GM19043 (cell line): ENCODE data around the gene LARGE1.

Experiments
- ATAC-seq: cut with Tn5 transposase; IDR thresholded peaks from one replicate; pipeline ENCODE4 v1.9.1; 2021; ENCODE audit warnings: low read depth; ENCODE audit not compliant: unreplicated experiment

The LARGE1 gene

GRCh38 chr22:33680632-33681031 lies 239.6 kb downstream of the LARGE1 start:
- ATAC-seq = no peak

- ATAC-seq = no peak
Observed at GRCh38 chr22:33678523-33678922, 241.8 kb downstream of the LARGE1 start.

- no peak for ATAC-seq
Observed at GRCh38 chr22:33677536-33677935, 242.7 kb downstream of the LARGE1 start.

- no peak for ATAC-seq
Observed at GRCh38 chr22:33674357-33674756, 245.9 kb downstream of the LARGE1 start.

GRCh38 chr22:33669746-33670145 lies 250.5 kb downstream of the LARGE1 start:
- no peak for ATAC-seq

- ATAC-seq = no peak
Observed at GRCh38 chr22:33666961-33667619, 253.2 kb downstream of the LARGE1 start.

GRCh38 chr22:33666279-33666960 lies 253.9 kb downstream of the LARGE1 start:
- no peak for ATAC-seq

GRCh38 chr22:33659448-33659847 lies 260.8 kb downstream of the LARGE1 start:
- ATAC-seq = no peak

GRCh38 chr22:33658775-33659174 lies 261.5 kb downstream of the LARGE1 start:
- ATAC-seq = no peak

GRCh38 chr22:33657670-33658069 lies 262.6 kb downstream of the LARGE1 start:
- no peak for ATAC-seq

GRCh38 chr22:33656808-33657628 lies 263.3 kb downstream of the LARGE1 start:
- no peak for ATAC-seq

- ATAC-seq = no peak
Observed at GRCh38 chr22:33654173-33654895, 265.9 kb downstream of the LARGE1 start.

GRCh38 chr22:33653532-33654063 lies 266.7 kb downstream of the LARGE1 start:
- ATAC-seq = no peak

- ATAC-seq = no peak
Observed at GRCh38 chr22:33652615-33653014, 267.7 kb downstream of the LARGE1 start.

GRCh38 chr22:33650244-33650643 lies 270.0 kb downstream of the LARGE1 start:
- ATAC-seq = no peak

GRCh38 chr22:33648478-33648877 lies 271.8 kb downstream of the LARGE1 start:
- ATAC-seq = no peak

- ATAC-seq = no peak
Observed at GRCh38 chr22:33640900-33641299, 279.4 kb downstream of the LARGE1 start.

GRCh38 chr22:33639588-33640254 lies 280.6 kb downstream of the LARGE1 start:
- no peak for ATAC-seq

GRCh38 chr22:33635766-33636165 lies 284.5 kb downstream of the LARGE1 start:
- no peak for ATAC-seq

- no peak for ATAC-seq
Observed at GRCh38 chr22:33631777-33632176, 288.5 kb downstream of the LARGE1 start.
